A549 (cell line): Measurements from ENCODE around the gene TPM1. TPM values are rescaled to one million over a fixed set of nuclear protein-coding genes. Genes with fewer than 3 reads are reported as not detected.

Experiments
- CBX2 ChIP-seq: fragments of 200-600 bp; sonication (generic); IDR thresholded peaks from 2 replicates; pipeline ENCODE4 v1.6.1; 2016; ENCODE audit warnings: low read depth, mild to moderate bottlenecking, borderline replicate concordance
- CBX8 ChIP-seq: fragments of 200-600 bp; sonication (generic); IDR thresholded peaks from 2 replicates; pipeline ENCODE4 v1.6.1; 2016
- CHD4 ChIP-seq: fragments of 200-600 bp; sonication (generic); IDR thresholded peaks from 2 replicates; pipeline ENCODE4 v1.6.1; 2016; ENCODE audit warnings: antibody characterized with exemption, mild to moderate bottlenecking, borderline replicate concordance
- CTCF ChIP-seq: fragments of >200 bp; sonication (Bioruptor Twin); formaldehyde crosslinking; IDR thresholded peaks from 3 replicates; pipeline ENCODE4 v1.5.1; 2016
- E2F6 ChIP-seq: IDR thresholded peaks from 2 replicates; pipeline ENCODE4 v1.6.1; 2012; ENCODE audit warnings: low read depth, borderline replicate concordance
- EHMT2 ChIP-seq: fragments of 200-600 bp; sonication (generic); IDR thresholded peaks from 2 replicates; pipeline ENCODE4 v1.6.1; 2016; ENCODE audit warnings: antibody characterized with exemption, low read depth, mild to moderate bottlenecking, moderate library complexity
- ELK1 ChIP-seq: fragments of 150-350 bp; IDR thresholded peaks from 2 replicates; pipeline ENCODE4 v1.6.1; 2014; ENCODE audit warnings: low read depth, mild to moderate bottlenecking, low read length
- FOSB ChIP-seq: fragments of 250-450 bp; sonication (Bioruptor Pico); IDR thresholded peaks from 2 replicates; pipeline ENCODE4 v1.5.0; 2020; ENCODE audit warnings: mild to moderate bottlenecking, moderate library complexity
- HDAC2 ChIP-seq: fragments of 200-600 bp; sonication (generic); IDR thresholded peaks from 2 replicates; pipeline ENCODE4 v1.6.1; 2016
- HEYL ChIP-seq: fragments of 250-450 bp; sonication (Bioruptor Pico); IDR thresholded peaks from 2 replicates; pipeline ENCODE4 v1.8.0; 2021; ENCODE audit warnings: mild to moderate bottlenecking, moderate library complexity
- HMGXB4 ChIP-seq: fragments of 250-450 bp; sonication (Bioruptor Pico); IDR thresholded peaks from 2 replicates; pipeline ENCODE4 v1.5.0; 2021; ENCODE audit warnings: mild to moderate bottlenecking, moderate library complexity, borderline replicate concordance
- HOXB5 ChIP-seq: fragments of 250-450 bp; sonication (Bioruptor Pico); IDR thresholded peaks from 2 replicates; pipeline ENCODE4 v1.5.0; 2020; ENCODE audit warnings: mild to moderate bottlenecking, moderate library complexity
- JUN ChIP-seq, 2 experiments: fragments of >200 bp; sonication (Bioruptor Twin); formaldehyde crosslinking; IDR thresholded peaks; 2 replicates in 1 of 2; 3 replicates in 1 of 2; pipeline ENCODE4 v1.6.1; 2016 to 2017
- MAX ChIP-seq: IDR thresholded peaks from 2 replicates; pipeline ENCODE4 v1.6.1; 2012
- MAZ ChIP-seq: fragments of 150-350 bp; IDR thresholded peaks from 2 replicates; pipeline ENCODE4 v1.6.1; 2014; ENCODE audit warnings: antibody characterized with exemption, low read depth, low read length, borderline replicate concordance
- NFE2L2 ChIP-seq: fragments of 150-350 bp; conservative IDR thresholded peaks from 2 replicates; pipeline ENCODE4 v1.6.1; 2014; ENCODE audit warnings: low read length
- PHF8 ChIP-seq: fragments of 200-600 bp; sonication (generic); IDR thresholded peaks from 2 replicates; pipeline ENCODE4 v1.6.1; 2016; ENCODE audit warnings: low read depth, mild to moderate bottlenecking, antibody characterized with exemption, moderate library complexity, borderline replicate concordance
- POLR2A ChIP-seq: IDR thresholded peaks from 2 replicates; pipeline ENCODE4 v1.6.1; 2012; ENCODE audit warnings: mild to moderate bottlenecking, low read length
- RAD21 ChIP-seq, 2 experiments: fragments of >200 bp in 1 of 2; sonication (Bioruptor Twin) in 1 of 2; formaldehyde crosslinking in 1 of 2; IDR thresholded peaks in 1 of 2; conservative IDR thresholded peaks in 1 of 2; 2 replicates in 1 of 2; 3 replicates in 1 of 2; pipeline ENCODE4 v1.6.1; 2012 to 2018; ENCODE audit warnings: inconsistent platforms in 1 of 2
- RARB ChIP-seq: fragments of 250-450 bp; sonication (Bioruptor Pico); IDR thresholded peaks from 2 replicates; pipeline ENCODE4 v1.8.0; 2021; ENCODE audit warnings: mild to moderate bottlenecking, moderate library complexity
- RCOR1 ChIP-seq: fragments of 150-350 bp; IDR thresholded peaks from 2 replicates; pipeline ENCODE4 v1.6.1; 2014; ENCODE audit warnings: antibody characterized with exemption, low read length, low read depth
- REST ChIP-seq: fragments of 200-600 bp; sonication (generic); IDR thresholded peaks from 2 replicates; pipeline ENCODE4 v1.6.1; 2016; ENCODE audit warnings: antibody characterized with exemption, mild to moderate bottlenecking, moderate library complexity
- RFX5 ChIP-seq: fragments of 450-650 bp; IDR thresholded peaks from 2 replicates; pipeline ENCODE4 v1.7.1; 2014; ENCODE audit warnings: antibody characterized with exemption, mild to moderate bottlenecking, moderate library complexity
- USF2 ChIP-seq: fragments of 450-650 bp; IDR thresholded peaks from 2 replicates; pipeline ENCODE4 v1.6.1; 2014; ENCODE audit warnings: antibody characterized with exemption
- ZFP36 ChIP-seq: fragments of 450-650 bp; IDR thresholded peaks from 2 replicates; pipeline ENCODE4 v1.6.1; 2014; ENCODE audit warnings: borderline replicate concordance; ENCODE audit not compliant: partially characterized antibody
- polyA plus RNA-seq, 4 experiments: library from polyadenylated mRNA; depleted of rRNA in 3 of 4; stranded (reverse); fragments of >200 nt; fragmentation: RNase III in 1 of 4; extraction: RNeasy Plus Mini Kit Qiagen cat#74134 plus additional on column Dnase treatment in 1 of 4; gene quantifications; 2 replicates in 3 of 4; 3 replicates in 1 of 4; pipeline ENCODE4 v1.2.3, GENCODE V29; 2011 to 2017

The TPM1 gene
- polyA plus RNA-seq, 2 of the 4 experiments (the other 2 are of a cell fraction), result 894 to 954 TPM

- TF ChIP-seq CBX2, result no peak
- TF ChIP-seq JUN (IDR thresholded peaks at IDR 0.05), result peak; percentile 99 to 100
- TF ChIP-seq CBX8, result no peak
- TF ChIP-seq CHD4, result no peak
- no peak for TF ChIP-seq CTCF
- TF ChIP-seq EHMT2, result no peak
- TF ChIP-seq RCOR1, result no peak
- no peak; the same call in 1 of the 2 replicates for TF ChIP-seq USF2
- no peak for TF ChIP-seq E2F6
- no peak for TF ChIP-seq HDAC2
- TF ChIP-seq ZFP36, result peak; percentile 15
- no peak for TF ChIP-seq NFE2L2
- no peak for TF ChIP-seq HEYL (CRISPR knock-in tag)
- TF ChIP-seq POLR2A, result no peak
- TF ChIP-seq MAX, result peak; percentile 91
- no peak for TF ChIP-seq REST
- TF ChIP-seq RARB, result peak; percentile 94
- no peak for TF ChIP-seq MAZ
- TF ChIP-seq HMGXB4, result no peak
- TF ChIP-seq HOXB5, result peak; percentile 82; the same call in 1 of the 2 replicates
- no peak for TF ChIP-seq RFX5
- no peak for TF ChIP-seq ELK1
- no peak for TF ChIP-seq PHF8
- peak; percentile 43 to 77 for TF ChIP-seq RAD21 (conservative IDR thresholded peaks at IDR 0.05 in 1 of 2, IDR thresholded peaks at IDR 0.05 in 1 of 2)
- TF ChIP-seq FOSB (CRISPR knock-in tag), result no peak
Measured at GRCh38 chr15:63107895-63108546, 65.5 kb downstream of the TPM1 start (continued).
